GM18867 (cell line): ENCODE results near the gene BUD23.
"Not testable (repeated sequence)": the region's sequence is repeated elsewhere in the genome, so short reads cannot be mapped to it uniquely, and the experiment has no call there.

ENCODE experiments used
- ATAC-seq: cut with Tn5 transposase; IDR thresholded peaks from one replicate; pipeline ENCODE4 v1.9.1; 2021; ENCODE audit warnings: mild to moderate bottlenecking, moderate library complexity; ENCODE audit not compliant: unreplicated experiment

Gene BUD23

DNA sequence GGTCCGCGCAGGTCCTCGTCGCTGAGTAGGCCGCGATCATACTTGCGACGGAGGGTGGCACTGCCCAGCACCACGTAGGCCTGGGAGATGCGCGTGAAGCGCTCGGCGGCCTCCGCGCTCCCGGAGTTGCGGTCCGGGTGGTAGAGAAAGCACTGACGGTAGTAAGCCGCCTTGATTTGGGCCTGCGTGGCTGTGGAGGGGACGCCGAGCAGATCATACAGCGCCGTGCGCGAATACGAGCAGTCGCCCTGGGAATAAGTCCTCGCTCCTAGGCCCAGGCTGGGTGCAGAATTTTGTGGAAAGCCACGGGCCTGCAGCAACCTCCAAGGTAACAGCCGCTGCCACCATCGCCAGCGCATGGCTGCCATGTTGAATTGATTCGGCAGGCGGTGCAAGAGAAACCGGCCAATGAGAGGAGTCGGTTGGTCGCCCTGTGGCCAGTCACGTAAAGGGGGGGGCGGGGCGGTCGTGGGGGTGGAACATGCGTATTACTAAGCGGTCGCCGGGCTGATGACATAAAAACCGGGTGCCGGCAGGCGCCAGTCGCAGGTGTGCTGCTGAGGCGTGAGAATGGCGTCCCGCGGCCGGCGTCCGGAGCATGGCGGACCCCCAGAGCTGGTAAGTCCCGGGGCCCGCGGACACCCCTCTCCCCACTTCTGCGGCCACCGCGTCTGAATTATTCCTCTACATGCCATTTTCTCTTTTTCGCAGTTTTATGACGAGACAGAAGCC lies at the start of gene BUD23, which contains the start of gene DNAJC30:
Gene BUD23 (plus strand): TSS at position 542 of the 732 bp plus-strand sequence. CDS start 29 bp downstream, at position 571.
Gene DNAJC30 (minus strand): TSS at position 398 of the 732 bp plus-strand sequence. CDS start 30 bp downstream, at position 368.
- peak; percentile 89 for ATAC-seq

GRCh38 chr7:73633844-73634243 lies 49.6 kb upstream of the BUD23 start:
- no peak for ATAC-seq

- no peak for ATAC-seq
Measured at GRCh38 chr7:73635428-73636200, 47.8 kb upstream of the BUD23 start.

DNA sequence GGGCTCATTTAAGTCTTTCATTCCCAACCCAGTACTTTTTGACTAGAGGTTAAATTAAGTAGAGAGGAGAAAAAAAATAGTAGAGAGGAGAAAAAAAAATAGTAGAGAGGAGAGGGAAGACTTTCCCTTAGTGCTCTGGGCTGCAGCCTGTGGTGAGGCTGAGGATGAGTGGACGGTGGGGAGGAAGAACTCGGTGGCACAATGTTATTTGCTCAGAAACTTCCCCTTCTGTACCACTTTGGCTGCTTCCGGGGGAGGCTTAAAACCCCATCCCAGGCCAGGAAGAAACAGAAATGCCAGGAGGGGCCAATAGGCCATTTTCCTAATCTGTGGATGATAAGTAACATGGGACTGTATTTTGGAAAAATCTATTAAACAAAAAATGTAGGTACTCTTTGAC lies 44.5 kb upstream of the BUD23 start:
- ATAC-seq: no peak

- ATAC-seq: no peak
Measured at GRCh38 chr7:73642834-73643233, 40.6 kb upstream of the BUD23 start.

- no peak for ATAC-seq
Measured at GRCh38 chr7:73644688-73645286, 38.6 kb upstream of the BUD23 start.

- no peak for ATAC-seq
Measured at GRCh38 chr7:73645643-73646174, 37.7 kb upstream of the BUD23 start.

GRCh38 chr7:73646785-73647724 lies 36.3 kb upstream of the BUD23 start:
- ATAC-seq: no peak

GRCh38 chr7:73647725-73648592 lies 35.4 kb upstream of the BUD23 start:
- no peak for ATAC-seq

- no peak for ATAC-seq
Measured at GRCh38 chr7:73648593-73649332, 34.6 kb upstream of the BUD23 start.

- ATAC-seq: no peak
Measured at GRCh38 chr7:73649576-73649975, 33.8 kb upstream of the BUD23 start.

DNA sequence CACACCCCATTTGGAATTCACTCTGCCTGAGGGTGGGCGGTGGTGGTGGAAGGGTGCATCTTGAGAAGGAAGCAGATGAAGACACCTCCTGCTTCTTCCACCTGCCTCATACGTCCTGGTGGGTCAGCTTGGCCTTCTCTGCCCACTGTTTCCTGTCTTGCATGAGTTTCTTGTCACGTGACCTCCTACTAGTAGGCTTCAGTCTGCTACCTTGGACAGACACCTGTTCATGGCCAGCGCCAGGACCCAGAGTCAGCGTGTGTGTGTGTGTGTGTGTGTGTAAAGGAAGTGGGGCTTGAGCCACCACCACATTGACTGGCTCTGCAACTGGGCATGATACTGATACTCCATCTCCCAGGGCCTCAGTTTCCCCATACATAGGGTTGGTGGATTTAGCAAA lies 32.9 kb upstream of the BUD23 start:
- no peak for ATAC-seq

DNA sequence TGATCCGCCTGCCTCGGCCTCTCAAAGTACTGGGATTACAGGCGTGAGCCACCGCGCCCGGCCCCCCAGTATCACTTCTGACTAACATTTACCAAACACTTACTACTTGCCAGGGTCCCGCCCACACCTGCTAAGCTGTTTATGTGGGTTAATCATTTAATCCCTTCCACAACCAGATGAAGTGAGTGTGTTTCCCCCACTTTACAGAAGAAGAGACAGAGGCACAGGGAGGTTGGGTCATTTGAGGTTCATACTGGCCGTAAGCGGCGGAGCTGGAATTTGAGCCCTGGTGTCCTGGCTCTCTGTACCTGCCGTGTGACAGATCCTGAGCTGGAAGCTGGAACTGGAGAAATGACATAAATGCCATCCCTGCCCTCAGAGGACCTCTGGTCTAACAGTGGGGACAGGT lies 30.9 kb upstream of the BUD23 start:
- no peak for ATAC-seq

DNA sequence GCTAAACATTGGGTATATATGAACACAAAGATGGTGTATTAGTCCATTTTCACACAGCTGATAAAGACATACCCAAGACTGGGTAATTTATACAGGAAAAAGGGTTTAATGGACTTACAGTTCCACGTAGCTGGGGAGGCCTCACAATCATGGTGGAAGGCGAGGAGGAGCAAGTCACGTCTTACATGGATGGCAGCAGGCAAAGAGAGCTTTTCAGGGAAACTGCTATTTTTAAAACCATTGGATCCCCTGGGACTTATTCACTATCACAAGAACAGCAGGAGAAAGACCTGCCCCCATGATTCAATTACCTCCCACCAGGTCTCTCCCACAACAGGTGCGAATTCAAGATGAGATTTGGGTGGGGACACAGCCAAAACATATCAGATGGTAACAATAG lies 28.1 kb upstream of the BUD23 start:
- not testable (repeated sequence) for ATAC-seq

- ATAC-seq: no peak
Measured at GRCh38 chr7:73659983-73660382, 23.4 kb upstream of the BUD23 start.

- ATAC-seq: not testable (repeated sequence)
Measured at GRCh38 chr7:73660594-73660993, 22.8 kb upstream of the BUD23 start.

DNA sequence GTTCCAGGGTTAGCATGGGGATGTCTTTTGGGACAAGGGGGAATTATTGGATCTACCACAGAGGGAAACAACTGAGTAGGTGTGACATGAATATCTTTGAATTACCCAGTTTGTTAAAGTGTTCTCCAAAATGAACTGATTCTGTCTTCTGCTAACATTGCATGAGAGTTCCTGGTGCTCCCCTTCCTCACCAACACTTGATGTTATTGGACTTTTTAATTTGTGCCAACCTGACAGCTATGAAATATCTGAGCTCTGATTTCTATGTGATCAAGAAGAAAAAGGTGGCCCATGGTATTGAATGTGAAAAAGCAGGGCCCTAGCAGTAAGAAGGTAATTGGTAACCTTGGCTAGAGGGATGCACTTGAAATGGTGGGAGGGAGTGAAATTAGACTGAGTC lies 20.4 kb upstream of the BUD23 start:
- ATAC-seq: no peak

DNA sequence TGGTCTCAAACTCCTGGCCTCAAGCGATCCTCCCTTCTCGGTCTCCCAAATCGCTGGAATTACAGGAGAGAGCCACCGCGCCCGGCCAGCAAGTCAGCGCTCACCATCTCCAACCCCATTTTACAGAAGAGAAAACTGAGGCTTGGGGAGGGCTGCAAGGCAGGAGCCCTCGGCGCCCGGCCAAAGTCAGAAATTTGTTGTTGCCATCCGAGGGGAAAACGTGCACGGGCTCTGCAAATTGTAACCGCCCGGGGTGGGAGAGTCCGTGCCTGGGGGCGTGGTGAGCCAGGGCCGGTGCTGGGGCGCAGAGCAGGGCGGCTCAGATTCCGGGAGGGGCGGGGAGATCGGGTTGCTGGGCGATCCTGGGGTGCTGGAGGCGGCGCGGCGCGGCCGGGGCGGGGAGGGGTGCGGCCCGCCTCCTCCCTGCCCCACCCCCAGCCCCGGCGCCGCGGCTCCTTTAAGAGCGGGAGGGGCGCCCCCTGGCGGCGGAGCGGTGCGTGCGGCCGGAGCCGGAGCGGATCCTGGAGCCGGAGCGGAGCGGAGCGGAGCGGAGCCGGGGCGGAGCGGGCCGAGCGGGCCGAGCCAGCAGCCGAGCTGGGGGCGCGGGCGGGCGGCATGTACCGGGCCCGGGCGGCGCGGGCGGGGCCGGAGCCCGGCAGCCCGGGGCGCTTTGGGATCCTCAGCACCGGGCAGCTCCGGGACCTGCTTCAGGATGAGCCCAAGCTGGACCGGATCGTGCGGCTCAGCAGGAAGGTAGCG lies 15.9 kb upstream of the BUD23 start, which contains the start of gene VPS37D:
Gene VPS37D (plus strand): TSS at position 488 of the 759 bp plus-strand sequence. CDS start 128 bp downstream, at position 616.
- ATAC-seq: peak; percentile 93
